ENCODE data around the gene SRGAP3.

DNA sequence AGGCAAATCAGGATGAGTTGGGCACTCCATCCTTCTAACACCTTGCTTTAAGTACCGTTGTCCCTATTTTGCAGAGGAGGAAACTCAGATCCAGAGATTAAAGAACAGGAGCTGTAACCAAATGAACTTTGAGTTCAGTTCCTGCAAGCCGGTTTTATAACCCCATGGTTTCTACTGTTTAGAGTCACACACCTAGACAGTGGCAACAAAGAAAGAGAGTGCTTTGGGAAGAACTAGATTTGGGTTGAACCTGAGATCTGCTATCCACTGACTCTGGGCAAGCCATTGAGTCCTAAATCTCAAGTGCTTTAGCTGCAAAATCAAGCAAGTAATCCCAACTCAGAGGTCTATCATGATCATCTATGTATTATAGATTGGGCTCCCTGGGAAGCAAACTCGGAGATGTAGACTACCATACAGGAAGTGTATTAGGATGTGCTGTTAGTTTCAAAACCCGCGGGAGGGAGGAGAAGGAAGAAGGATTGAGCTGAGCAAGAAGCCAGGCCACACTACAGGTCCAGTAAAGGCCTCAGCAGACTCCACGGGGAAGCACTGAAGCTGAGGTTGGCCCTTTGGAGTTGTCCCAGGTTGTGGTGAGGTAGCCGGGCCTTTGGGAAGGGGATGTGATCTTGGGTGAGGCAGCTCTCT lies 42.2 kb downstream of the SRGAP3 start:
- TF ChIP-seq EZH2 (IDR thresholded peaks at IDR 0.05; ENCODE audit: insufficient read depth, poor library complexity, severe bottlenecking) (no peak), EZH2phosphoT487 (IDR thresholded peaks at IDR 0.05; ENCODE audit: insufficient read depth, low read depth) (no peak)
